Mesothelial cell of epicardium (in vitro differentiated cells): ENCODE measurements around the gene MYO19. TPM values are rescaled to one million over a fixed set of nuclear protein-coding genes. Genes with fewer than 3 reads are reported as not detected.
A peak's percentile ranks its signal among the peaks of the same experiment; 100 is the strongest.
"Not testable (repeated sequence)": the region's sequence is repeated elsewhere in the genome, so short reads cannot be mapped to it uniquely, and the experiment has no call there.

Source experiments
- DNase-seq, 2 experiments: peaks; one replicate each; pipeline ENCODE4 v3.0.0; 2021; ENCODE audit warnings: low spot score in 2 of 2; ENCODE audit not compliant: unreplicated experiment in 2 of 2
- H3K27ac Mint-ChIP-seq: 2 replicates; pipeline ENCODE4 v1.8.0; 2021; ENCODE audit warnings: mixed read lengths
- H3K27me3 Mint-ChIP-seq: 2 replicates; pipeline ENCODE4 v1.8.0; 2021; ENCODE audit warnings: low read depth, mixed read lengths
- H3K36me3 Mint-ChIP-seq: 2 replicates; pipeline ENCODE4 v1.8.0; 2021; ENCODE audit warnings: mixed read lengths
- H3K4me1 Mint-ChIP-seq: 2 replicates; pipeline ENCODE4 v1.8.0; 2021; ENCODE audit warnings: mixed read lengths
- H3K4me3 Mint-ChIP-seq: 2 replicates; pipeline ENCODE4 v1.8.0; 2021; ENCODE audit warnings: mild to moderate bottlenecking, moderate library complexity, mixed read lengths
- H3K9me3 Mint-ChIP-seq: 2 replicates; pipeline ENCODE4 v1.8.0; 2021; ENCODE audit warnings: mixed read lengths
- total RNA-seq: library from RNA; stranded (reverse); gene quantifications from 3 replicates; pipeline ENCODE4 v1.2.1, GENCODE V29; 2021
- TF ChIP-seq, protein P1 (sequence below): fragments of 200-600 bp; sonication (generic); IDR thresholded peaks from one replicate; pipeline ENCODE4 v1.5.0; 2021; ENCODE audit warnings: antibody characterized with exemption; ENCODE audit not compliant: unreplicated experiment

Gene MYO19
- total RNA-seq, 1 donor from 2014 or later: 82.4 TPM

- Mint-ChIP-seq H3K27me3 (peaks cover 20% of the 10 kb centered on the region), H3K27ac (peak within 1 kb of the TSS; percentile 97), H3K4me1 (peaks cover 26% of the 10 kb centered on the region), H3K4me3 (peak within 1 kb of the TSS; percentile 96), H3K9me3 (peaks cover 9% of the 10 kb centered on the region), H3K36me3 (peaks cover 22% of the 10 kb centered on the region)
- DNase-seq: peak; percentile 77 to 85
- TF ChIP-seq, protein P1, sequence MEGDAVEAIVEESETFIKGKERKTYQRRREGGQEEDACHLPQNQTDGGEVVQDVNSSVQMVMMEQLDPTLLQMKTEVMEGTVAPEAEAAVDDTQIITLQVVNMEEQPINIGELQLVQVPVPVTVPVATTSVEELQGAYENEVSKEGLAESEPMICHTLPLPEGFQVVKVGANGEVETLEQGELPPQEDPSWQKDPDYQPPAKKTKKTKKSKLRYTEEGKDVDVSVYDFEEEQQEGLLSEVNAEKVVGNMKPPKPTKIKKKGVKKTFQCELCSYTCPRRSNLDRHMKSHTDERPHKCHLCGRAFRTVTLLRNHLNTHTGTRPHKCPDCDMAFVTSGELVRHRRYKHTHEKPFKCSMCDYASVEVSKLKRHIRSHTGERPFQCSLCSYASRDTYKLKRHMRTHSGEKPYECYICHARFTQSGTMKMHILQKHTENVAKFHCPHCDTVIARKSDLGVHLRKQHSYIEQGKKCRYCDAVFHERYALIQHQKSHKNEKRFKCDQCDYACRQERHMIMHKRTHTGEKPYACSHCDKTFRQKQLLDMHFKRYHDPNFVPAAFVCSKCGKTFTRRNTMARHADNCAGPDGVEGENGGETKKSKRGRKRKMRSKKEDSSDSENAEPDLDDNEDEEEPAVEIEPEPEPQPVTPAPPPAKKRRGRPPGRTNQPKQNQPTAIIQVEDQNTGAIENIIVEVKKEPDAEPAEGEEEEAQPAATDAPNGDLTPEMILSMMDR: no peak
Measured at GRCh38 chr17:36486204-36487194, 48.2 kb downstream of the MYO19 start, which contains the start of gene ZNHIT3. TSS of gene ZNHIT3 (plus strand) at chr17:36486681. CDS start at chr17:36486700, 19 bp downstream.

- TF ChIP-seq, protein P1: no peak
- no peak for DNase-seq
- H3K36me3 Mint-ChIP-seq: peaks cover 17% of the 10 kb centered on the region
- peaks cover 26% of the 10 kb centered on the region for H3K4me1 Mint-ChIP-seq
- H3K9me3 Mint-ChIP-seq: peaks cover 9% of the 10 kb centered on the region
- peak overlapping the region; percentile 97 for H3K27ac Mint-ChIP-seq
- peak overlapping the region; percentile 96 for H3K4me3 Mint-ChIP-seq
- peaks cover 27% of the 10 kb centered on the region for H3K27me3 Mint-ChIP-seq
Measured at GRCh38 chr17:36485805-36486203, 48.9 kb downstream of the MYO19 start.

GRCh38 chr17:36485027-36485426 lies 49.6 kb downstream of the MYO19 start:
- peaks cover 33% of the 10 kb centered on the region for H3K27me3 Mint-ChIP-seq
- peaks cover 26% of the 10 kb centered on the region for H3K4me1 Mint-ChIP-seq
- peaks cover 12% of the 10 kb centered on the region for H3K36me3 Mint-ChIP-seq
- H3K27ac Mint-ChIP-seq: no peak overlapping the region
- peak overlapping the region; percentile 96 for H3K4me3 Mint-ChIP-seq
- TF ChIP-seq, protein P1: no peak
- no peak for DNase-seq
- peaks cover 5% of the 10 kb centered on the region for H3K9me3 Mint-ChIP-seq

GRCh38 chr17:36484021-36484420 lies 50.6 kb downstream of the MYO19 start:
- H3K4me1 Mint-ChIP-seq: peaks cover 26% of the 10 kb centered on the region

DNA sequence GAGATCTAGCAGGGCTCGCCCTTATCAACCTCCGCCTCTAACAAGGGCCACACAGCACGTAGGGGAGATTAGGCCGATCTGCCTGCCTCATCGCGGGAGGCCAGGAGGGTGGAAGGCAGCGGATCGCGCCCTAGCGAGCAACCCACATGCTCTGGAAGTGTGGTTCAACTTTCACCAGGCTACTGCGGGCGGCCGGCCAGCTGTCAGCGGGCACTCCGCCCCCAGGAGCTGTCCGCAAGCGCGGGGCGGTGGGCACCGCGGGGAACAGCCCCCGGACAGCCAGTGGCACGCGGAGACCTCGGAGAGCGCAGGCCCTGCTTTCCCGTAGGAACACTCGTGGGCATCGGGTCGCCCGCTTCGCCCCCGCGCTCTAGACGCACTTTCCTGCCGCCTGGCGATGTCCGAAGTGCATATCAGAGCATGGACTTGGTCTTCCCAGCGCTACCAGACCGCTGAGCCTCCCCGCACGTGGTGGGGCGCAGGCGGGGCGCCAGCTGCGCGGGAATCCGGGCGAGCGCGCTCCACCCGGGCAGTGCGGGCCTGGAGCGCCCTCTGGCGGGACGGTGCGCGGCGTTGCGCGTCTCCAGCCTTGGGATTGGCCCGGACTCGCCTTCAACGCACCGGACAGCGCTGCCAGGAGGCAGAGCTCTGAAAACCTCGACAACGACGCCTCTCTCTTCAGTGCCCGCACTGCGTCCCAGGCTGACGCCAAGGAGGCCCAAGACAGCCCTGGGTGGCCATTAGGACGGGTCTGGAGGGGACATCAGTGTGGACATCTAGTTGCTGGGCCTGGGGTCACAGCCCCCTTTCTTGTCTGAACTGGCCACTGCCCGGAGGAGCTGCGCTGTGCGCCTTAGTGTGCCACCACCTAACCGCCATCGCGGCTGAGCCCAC lies 51.8 kb downstream of the MYO19 start:
- Mint-ChIP-seq H3K9me3 (no peaks in the 10 kb centered on the region), H3K4me3 (peak overlapping the region; percentile 36), H3K4me1 (peaks cover 24% of the 10 kb centered on the region), H3K36me3 (peaks cover 2% of the 10 kb centered on the region), H3K27me3 (peaks cover 52% of the 10 kb centered on the region), H3K27ac (no peak overlapping the region)
- TF ChIP-seq, protein P1: peak; percentile 88
- peak; percentile 75 to 94 for DNase-seq

More at GRCh38 chr17:36484021-36484420, 50.6 kb downstream of the MYO19 start:
- not testable (repeated sequence) for DNase-seq, H3K9me3 Mint-ChIP-seq, H3K36me3 Mint-ChIP-seq, H3K27ac Mint-ChIP-seq, H3K4me3 Mint-ChIP-seq
- H3K27me3 Mint-ChIP-seq: peaks cover 42% of the 10 kb centered on the region
